KMS-11 (cell line): ENCODE results near the gene CETN2.

Source experiments
- H2AFZ ChIP-seq: fragments of 200-600 bp; sonication (generic); 2 replicates; pipeline ENCODE4 v1.6.1; 2016; ENCODE audit warnings: antibody characterized with exemption, mixed run types, low read depth
- H3K27ac ChIP-seq: fragments of 200-600 bp; sonication (generic); 2 replicates; pipeline ENCODE4 v1.6.1; 2016; ENCODE audit warnings: mild to moderate bottlenecking, mixed run types
- H3K27me3 ChIP-seq: fragments of 200-600 bp; sonication (generic); 2 replicates; pipeline ENCODE4 v1.6.1; 2017; ENCODE audit warnings: mild to moderate bottlenecking, low read depth, mixed run types, moderate library complexity; ENCODE audit not compliant: insufficient read depth
- H3K36me3 ChIP-seq: fragments of 200-600 bp; sonication (generic); 2 replicates; pipeline ENCODE4 v1.6.1; 2017; ENCODE audit warnings: mild to moderate bottlenecking, mixed run types; ENCODE audit not compliant: insufficient read depth
- H3K4me1 ChIP-seq: fragments of 200-600 bp; sonication (generic); 2 replicates; pipeline ENCODE4 v1.6.1; 2016; ENCODE audit warnings: mild to moderate bottlenecking, low read depth, mixed run types; ENCODE audit not compliant: poor library complexity, severe bottlenecking
- H3K4me2 ChIP-seq: fragments of 200-600 bp; sonication (generic); 2 replicates; pipeline ENCODE4 v1.7.0; 2016; ENCODE audit warnings: mild to moderate bottlenecking, mixed run types
- H3K4me3 ChIP-seq: fragments of 200-600 bp; sonication (generic); IDR thresholded peaks from 2 replicates; pipeline ENCODE4 v1.6.1; 2017; ENCODE audit warnings: low read depth, low read length, mixed read lengths; ENCODE audit not compliant: insufficient read depth
- H3K79me2 ChIP-seq: fragments of 200-600 bp; sonication (generic); 2 replicates; pipeline ENCODE4 v1.6.1; 2016; ENCODE audit warnings: low read depth, mixed run types; ENCODE audit not compliant: insufficient read depth
- H3K9ac ChIP-seq: fragments of 200-600 bp; sonication (generic); 2 replicates; pipeline ENCODE4 v1.6.1; 2016; ENCODE audit warnings: mild to moderate bottlenecking, mixed run types
- H4K20me1 ChIP-seq: fragments of 200-600 bp; sonication (generic); 2 replicates; pipeline ENCODE4 v1.6.1; 2016; ENCODE audit warnings: mild to moderate bottlenecking, mixed run types; ENCODE audit not compliant: insufficient read depth
- CTCF ChIP-seq: fragments of 200-600 bp; sonication (generic); conservative IDR thresholded peaks from 2 replicates; pipeline ENCODE4 v1.6.1; 2017; ENCODE audit warnings: low read depth, mild to moderate bottlenecking, antibody characterized with exemption, low read length, moderate library complexity, mixed read lengths

Gene CETN2

GRCh38 chrX:152831391-152831790 is 834 bp upstream of the CETN2 start:
- peak overlapping the region; percentile 45 for H3K27ac ChIP-seq
- no peaks in the 10 kb centered on the region for H3K4me1 ChIP-seq
- H4K20me1 ChIP-seq, result no peaks in the 10 kb centered on the region
- no peaks in the 10 kb centered on the region for H3K36me3 ChIP-seq
- no peak overlapping the region for H3K4me3 ChIP-seq
- peak overlapping the region; percentile 65; the same call in 1 of the 2 replicates for H3K9ac ChIP-seq
- H3K79me2 ChIP-seq, result peaks cover 18% of the 10 kb centered on the region; the same call in 1 of the 2 replicates
- H2AFZ ChIP-seq, result peak overlapping the region; percentile 44; the same call in 1 of the 2 replicates
- TF ChIP-seq CTCF, result no peak
- H3K4me2 ChIP-seq, result peak overlapping the region; percentile 54
- H3K27me3 ChIP-seq, result no peaks in the 10 kb centered on the region

GRCh38 chrX:152824841-152825374 is 5.6 kb downstream of the CETN2 start:
- Histone ChIP-seq H3K27me3 (no peaks in the 10 kb centered on the region), H3K27ac (no peak overlapping the region), H3K9ac (no peak overlapping the region), H3K4me2 (no peak overlapping the region), H3K4me3 (no peak overlapping the region), H3K4me1 (peaks cover 21% of the 10 kb centered on the region), H2AFZ (no peak overlapping the region), H4K20me1 (no peaks in the 10 kb centered on the region), H3K36me3 (no peaks in the 10 kb centered on the region), H3K79me2 (no peaks in the 10 kb centered on the region)
- TF ChIP-seq CTCF, result no peak

GRCh38 chrX:152823657-152824056 is 6.9 kb downstream of the CETN2 start:
- Histone ChIP-seq H2AFZ (no peak overlapping the region), H3K4me1 (peaks cover 21% of the 10 kb centered on the region), H3K27ac (no peak overlapping the region), H4K20me1 (no peaks in the 10 kb centered on the region), H3K27me3 (no peaks in the 10 kb centered on the region), H3K9ac (no peak overlapping the region), H3K4me2 (no peak overlapping the region), H3K4me3 (no peak overlapping the region), H3K36me3 (no peaks in the 10 kb centered on the region), H3K79me2 (no peaks in the 10 kb centered on the region)
- TF ChIP-seq CTCF, result no peak

- peak overlapping the region; percentile 22; the same call in 1 of the 2 replicates for H2AFZ ChIP-seq
- no peak for TF ChIP-seq CTCF
- no peaks in the 10 kb centered on the region for H3K36me3 ChIP-seq
These were observed 8.0 kb downstream of the CETN2 start for GRCh38 chrX:152822383-152823086.

More at GRCh38 chrX:152822383-152823086, 8.0 kb downstream of the CETN2 start:
- H3K4me1 ChIP-seq, result peaks cover 21% of the 10 kb centered on the region
- H3K27me3 ChIP-seq, result no peaks in the 10 kb centered on the region
- H3K4me2 ChIP-seq, result 0 out of 2 replicates have a peak overlapping the region, but pooled peaks have one; percentile 19
- H3K9ac ChIP-seq, result no peak overlapping the region
- no peak overlapping the region for H3K4me3 ChIP-seq
- H3K27ac ChIP-seq, result peak overlapping the region; percentile 43; the same call in 1 of the 2 replicates
- no peaks in the 10 kb centered on the region for H3K79me2 ChIP-seq
- H4K20me1 ChIP-seq, result no peaks in the 10 kb centered on the region
